ENCODE measurements around the gene CDH26. TPM values are rescaled to one million over a fixed set of nuclear protein-coding genes. Genes with fewer than 3 reads are reported as not detected.

The CDH26 gene
- polyA plus RNA-seq, 1 donor from 2014 or later = 0.43 TPM

- H3K27ac ChIP-seq (ENCODE audit: low read length) = no peak overlapping the region
- H3K9ac ChIP-seq (ENCODE audit: low read length) = peak overlapping the region; percentile 81
- no peak overlapping the region for H2AFZ ChIP-seq (ENCODE audit: low read depth, low read length)
Measured at GRCh38 chr20:59939052-59939878, 19.0 kb upstream of the CDH26 start.

GRCh38 chr20:59939879-59940128 is 18.4 kb upstream of the CDH26 start:
- Histone ChIP-seq H3F3A (ENCODE audit: insufficient read depth, low read length, poor library complexity, severe bottlenecking) (peaks cover 7% of the 10 kb centered on the region), H3K79me2 (replicated peaks; ENCODE audit: insufficient read depth, low read length) (no peaks in the 10 kb centered on the region), H3K4me2 (ENCODE audit: low read length) (peak overlapping the region; percentile 15), H3K4me3 (ENCODE audit: low read length) (peak overlapping the region; percentile 79), H3K9ac (ENCODE audit: low read length) (peak overlapping the region; percentile 81), H3K36me3 (ENCODE audit: insufficient read depth, low read length) (no peaks in the 10 kb centered on the region), H3K27me3 (ENCODE audit: insufficient read depth, low read depth, low read length) (no peaks in the 10 kb centered on the region), H3K27ac (ENCODE audit: low read length) (peak overlapping the region; percentile 90), H2AFZ (ENCODE audit: low read depth, low read length) (peak overlapping the region; percentile 28), H3K9me3 (ENCODE audit: low read length) (no peaks in the 10 kb centered on the region), H3K9me2 (ENCODE audit: insufficient read depth, low read length) (no peaks in the 10 kb centered on the region), H4K20me1 (ENCODE audit: insufficient read depth) (no peaks in the 10 kb centered on the region)
- TF ChIP-seq RAD21 (conservative IDR thresholded peaks at IDR 0.05) (no peak), SMC3 (conservative IDR thresholded peaks at IDR 0.05; ENCODE audit: poor library complexity) (no peak), POLR2AphosphoS5 (IDR thresholded peaks at IDR 0.05) (no peak), REST (IDR thresholded peaks at IDR 0.05; ENCODE audit: borderline replicate concordance) (no peak), MXI1 (conservative IDR thresholded peaks at IDR 0.05; ENCODE audit: poor library complexity, severe bottlenecking) (no peak), EZH2 (IDR thresholded peaks at IDR 0.05; ENCODE audit: borderline replicate concordance, insufficient read depth, low read length, poor library complexity, severe bottlenecking) (no peak), EP300 (conservative IDR thresholded peaks at IDR 0.05; ENCODE audit: poor library complexity, severe bottlenecking) (no peak)

More at GRCh38 chr20:59939052-59939878, 19.0 kb upstream of the CDH26 start:
- H4K20me1 ChIP-seq (ENCODE audit: insufficient read depth) = no peaks in the 10 kb centered on the region
- no peaks in the 10 kb centered on the region for H3K27me3 ChIP-seq (ENCODE audit: insufficient read depth, low read depth, low read length)
- H3K36me3 ChIP-seq (ENCODE audit: insufficient read depth, low read length) = no peaks in the 10 kb centered on the region
- peak overlapping the region; percentile 79 for H3K4me3 ChIP-seq (ENCODE audit: low read length)
- H3K79me2 ChIP-seq (replicated peaks; ENCODE audit: insufficient read depth, low read length) = no peaks in the 10 kb centered on the region
- H3F3A ChIP-seq (ENCODE audit: insufficient read depth, low read length, poor library complexity, severe bottlenecking) = peaks cover 7% of the 10 kb centered on the region
- H3K9me3 ChIP-seq (ENCODE audit: low read length) = no peaks in the 10 kb centered on the region
- H3K4me2 ChIP-seq (ENCODE audit: low read length) = no peak overlapping the region
- TF ChIP-seq EP300 (conservative IDR thresholded peaks at IDR 0.05; ENCODE audit: poor library complexity, severe bottlenecking) = no peak
- no peak for TF ChIP-seq POLR2AphosphoS5 (IDR thresholded peaks at IDR 0.05)
- TF ChIP-seq SMC3 (conservative IDR thresholded peaks at IDR 0.05; ENCODE audit: poor library complexity) = no peak
- no peak for TF ChIP-seq RAD21 (conservative IDR thresholded peaks at IDR 0.05)
- TF ChIP-seq MXI1 (conservative IDR thresholded peaks at IDR 0.05; ENCODE audit: poor library complexity, severe bottlenecking) = no peak
- no peak for TF ChIP-seq CTCF (IDR thresholded peaks at IDR 0.05; ENCODE audit: poor library complexity, severe bottlenecking)
- TF ChIP-seq REST (IDR thresholded peaks at IDR 0.05; ENCODE audit: borderline replicate concordance) = no peak
- TF ChIP-seq TAF1 (IDR thresholded peaks at IDR 0.05; ENCODE audit: low read depth) = no peak
- no peak for TF ChIP-seq EZH2 (IDR thresholded peaks at IDR 0.05; ENCODE audit: borderline replicate concordance, insufficient read depth, low read length, poor library complexity, severe bottlenecking)
- H3K9me2 ChIP-seq (ENCODE audit: insufficient read depth, low read length) = no peaks in the 10 kb centered on the region

All from neural cell (in vitro differentiated cells).